OCI-LY1 (cell line): Measurements from ENCODE around the gene EIF3F.

Source experiments
- H2AFZ ChIP-seq: fragments of 200-600 bp; sonication (generic), shearing (Covaris generic); 2 replicates; pipeline ENCODE4 v1.6.0; 2014; ENCODE audit warnings: antibody characterized with exemption, mild to moderate bottlenecking, low read length
- H3F3A ChIP-seq: fragments of 200-600 bp; sonication (generic), shearing (Covaris generic); 2 replicates; pipeline ENCODE4 v1.6.0; 2014; ENCODE audit warnings: mild to moderate bottlenecking, antibody characterized with exemption, low read length, moderate library complexity; ENCODE audit not compliant: insufficient read depth
- H3K27ac ChIP-seq: fragments of 200-600 bp; sonication (generic); 2 replicates; pipeline ENCODE4 v1.5.1; 2014; ENCODE audit warnings: low read length, mixed run types, mild to moderate bottlenecking, low read depth; ENCODE audit not compliant: poor library complexity, severe bottlenecking
- H3K27me3 ChIP-seq: fragments of 200-600 bp; sonication (generic); 2 replicates; pipeline ENCODE4 v1.6.0; 2014; ENCODE audit warnings: antibody characterized with exemption, mild to moderate bottlenecking, low read length, moderate library complexity; ENCODE audit not compliant: insufficient read depth
- H3K36me3 ChIP-seq: fragments of 200-600 bp; sonication (generic); 2 replicates; pipeline ENCODE4 v1.6.1; 2014; ENCODE audit warnings: mild to moderate bottlenecking, antibody characterized with exemption, low read length, moderate library complexity, mixed read lengths; ENCODE audit not compliant: insufficient read depth
- H3K4me1 ChIP-seq: fragments of 200-600 bp; sonication (generic); 2 replicates; pipeline ENCODE4 v1.5.1; 2014; ENCODE audit warnings: mild to moderate bottlenecking, low read length, moderate library complexity; ENCODE audit not compliant: insufficient read depth, severe bottlenecking
- H3K4me2 ChIP-seq: fragments of 200-600 bp; sonication (generic), shearing (Covaris generic); 2 replicates; pipeline ENCODE4 v1.6.1; 2014; ENCODE audit warnings: low read length
- H3K4me3 ChIP-seq: fragments of 200-600 bp; sonication (generic); 2 replicates; pipeline ENCODE4 v1.5.1; 2014; ENCODE audit warnings: low read length, low read depth, mild to moderate bottlenecking, mixed read lengths; ENCODE audit not compliant: poor library complexity, severe bottlenecking
- H3K79me2 ChIP-seq: fragments of 200-600 bp; shearing (Covaris generic); 2 replicates; pipeline ENCODE4 v1.6.1; 2016; ENCODE audit warnings: mixed run types, low read length, mixed read lengths; ENCODE audit not compliant: insufficient read depth
- H3K9ac ChIP-seq: fragments of 200-600 bp; sonication (generic), shearing (Covaris generic); 2 replicates; pipeline ENCODE4 v1.6.1; 2014; ENCODE audit warnings: mild to moderate bottlenecking, low read length, mixed read lengths
- H3K9me2 ChIP-seq: fragments of 200-600 bp; sonication (generic), shearing (Covaris generic); 2 replicates; pipeline ENCODE4 v1.6.1; 2014; ENCODE audit warnings: low read depth, mild to moderate bottlenecking, low read length, mixed read lengths
- H3K9me3 ChIP-seq: fragments of 200-600 bp; shearing (Covaris generic); 2 replicates; pipeline ENCODE4 v1.6.1; 2014; ENCODE audit warnings: low read length, mixed read lengths
- H4K20me1 ChIP-seq: fragments of 200-600 bp; sonication (generic), shearing (Covaris generic); 2 replicates; pipeline ENCODE4 v1.6.0; 2016; ENCODE audit warnings: mild to moderate bottlenecking, low read length; ENCODE audit not compliant: insufficient read depth
- EZH2 ChIP-seq: fragments of 200-600 bp; sonication (generic), shearing (Covaris generic); IDR thresholded peaks from 2 replicates; pipeline ENCODE4 v1.8.0; 2017; ENCODE audit warnings: borderline replicate concordance, mixed run types, mild to moderate bottlenecking, antibody characterized with exemption, low read length, moderate library complexity, mixed read lengths
- TF ChIP-seq, protein P1 (sequence below): fragments of 200-600 bp; sonication (generic), shearing (Covaris generic); IDR thresholded peaks from 2 replicates; pipeline ENCODE4 v1.5.1; 2017; ENCODE audit warnings: mild to moderate bottlenecking, antibody characterized with exemption, low read length, moderate library complexity, mixed read lengths

EIF3F gene

DNA sequence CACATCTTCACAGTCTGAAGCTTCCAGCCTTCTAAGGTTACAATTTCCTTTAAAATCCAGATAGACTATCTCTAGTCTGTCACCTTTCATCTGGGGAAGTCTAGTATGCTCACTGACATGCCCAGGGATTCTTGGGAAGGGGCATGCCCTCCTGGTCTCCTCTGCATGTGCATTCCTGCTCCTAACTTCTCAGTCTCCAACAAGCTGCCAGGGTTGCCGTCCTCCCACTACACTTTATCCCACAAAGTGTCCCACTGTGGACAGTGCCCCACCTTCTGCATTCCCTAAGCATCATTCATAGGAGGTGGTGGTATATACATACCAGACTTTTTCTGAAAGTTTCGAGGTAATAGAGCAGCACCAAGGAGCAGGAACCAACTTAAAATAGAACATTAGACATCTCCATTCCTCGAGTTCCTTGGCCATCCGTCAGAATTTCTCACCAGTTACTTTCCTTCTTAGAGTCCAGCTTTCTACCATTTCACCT lies 28.7 kb downstream of the EIF3F start:
- H3K4me2 ChIP-seq: no peak overlapping the region
- no peak overlapping the region for H2AFZ ChIP-seq
- H4K20me1 ChIP-seq: no peaks in the 10 kb centered on the region
- H3K27ac ChIP-seq: no peak overlapping the region
- H3K79me2 ChIP-seq: no peaks in the 10 kb centered on the region
- H3F3A ChIP-seq: no peaks in the 10 kb centered on the region
- H3K27me3 ChIP-seq: no peaks in the 10 kb centered on the region
- no peak overlapping the region for H3K9ac ChIP-seq
- H3K9me2 ChIP-seq: no peaks in the 10 kb centered on the region
- H3K9me3 ChIP-seq: no peaks in the 10 kb centered on the region
- no peaks in the 10 kb centered on the region for H3K36me3 ChIP-seq
- TF ChIP-seq, protein P1, sequence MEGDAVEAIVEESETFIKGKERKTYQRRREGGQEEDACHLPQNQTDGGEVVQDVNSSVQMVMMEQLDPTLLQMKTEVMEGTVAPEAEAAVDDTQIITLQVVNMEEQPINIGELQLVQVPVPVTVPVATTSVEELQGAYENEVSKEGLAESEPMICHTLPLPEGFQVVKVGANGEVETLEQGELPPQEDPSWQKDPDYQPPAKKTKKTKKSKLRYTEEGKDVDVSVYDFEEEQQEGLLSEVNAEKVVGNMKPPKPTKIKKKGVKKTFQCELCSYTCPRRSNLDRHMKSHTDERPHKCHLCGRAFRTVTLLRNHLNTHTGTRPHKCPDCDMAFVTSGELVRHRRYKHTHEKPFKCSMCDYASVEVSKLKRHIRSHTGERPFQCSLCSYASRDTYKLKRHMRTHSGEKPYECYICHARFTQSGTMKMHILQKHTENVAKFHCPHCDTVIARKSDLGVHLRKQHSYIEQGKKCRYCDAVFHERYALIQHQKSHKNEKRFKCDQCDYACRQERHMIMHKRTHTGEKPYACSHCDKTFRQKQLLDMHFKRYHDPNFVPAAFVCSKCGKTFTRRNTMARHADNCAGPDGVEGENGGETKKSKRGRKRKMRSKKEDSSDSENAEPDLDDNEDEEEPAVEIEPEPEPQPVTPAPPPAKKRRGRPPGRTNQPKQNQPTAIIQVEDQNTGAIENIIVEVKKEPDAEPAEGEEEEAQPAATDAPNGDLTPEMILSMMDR: no peak
- no peak for TF ChIP-seq EZH2
- no peak overlapping the region for H3K4me3 ChIP-seq
- H3K4me1 ChIP-seq: no peaks in the 10 kb centered on the region

DNA sequence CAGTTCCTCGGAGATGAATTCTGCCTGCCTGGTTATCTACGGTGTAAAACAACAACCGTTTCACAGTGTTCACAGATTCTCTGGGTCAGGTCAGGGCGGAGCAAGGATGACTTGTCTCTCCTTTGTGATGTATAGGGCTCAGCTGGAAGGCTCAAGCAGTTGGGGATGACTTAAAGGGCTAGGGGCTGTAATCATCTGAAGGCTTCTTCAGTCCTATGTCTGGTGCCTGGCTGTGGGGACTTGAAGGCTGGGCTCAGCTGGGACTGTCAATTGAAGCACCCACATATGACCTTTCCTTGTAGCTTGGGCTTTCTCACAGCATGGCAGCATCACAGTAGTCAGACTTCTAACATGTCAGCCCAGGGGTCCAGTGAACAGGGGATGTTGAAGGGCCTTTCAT lies 29.3 kb downstream of the EIF3F start:
- Histone ChIP-seq H3K36me3 (no peaks in the 10 kb centered on the region), H3K4me2 (no peak overlapping the region), H3K27ac (no peak overlapping the region), H3K79me2 (no peaks in the 10 kb centered on the region), H3K9me3 (no peaks in the 10 kb centered on the region), H3K9me2 (no peaks in the 10 kb centered on the region), H3K4me1 (no peaks in the 10 kb centered on the region), H3K4me3 (no peak overlapping the region), H4K20me1 (no peaks in the 10 kb centered on the region), H2AFZ (no peak overlapping the region), H3F3A (no peaks in the 10 kb centered on the region), H3K9ac (no peak overlapping the region), H3K27me3 (no peaks in the 10 kb centered on the region)
- TF ChIP-seq EZH2: no peak
- TF ChIP-seq, protein P1: no peak

DNA sequence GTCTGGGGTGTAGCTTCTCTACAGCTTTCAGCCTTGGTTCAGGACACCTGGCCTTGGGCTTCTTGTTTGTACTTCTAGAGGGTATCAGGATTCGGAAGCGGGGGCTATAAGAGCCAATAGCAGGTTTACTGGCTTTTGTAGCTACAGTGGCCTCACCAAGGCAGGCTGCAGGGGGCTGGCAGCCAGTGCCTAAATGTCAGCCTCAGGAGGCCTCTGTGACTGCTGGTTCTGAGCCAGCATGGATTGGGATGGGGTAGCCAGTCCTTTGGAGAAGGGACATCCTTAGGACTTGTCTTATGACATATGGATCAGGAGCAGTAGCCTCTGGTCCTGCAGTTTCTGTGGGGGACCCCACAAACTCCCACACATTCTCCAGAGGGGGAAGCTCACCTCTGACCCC lies 29.9 kb downstream of the EIF3F start:
- Histone ChIP-seq H2AFZ (no peak overlapping the region), H3K9me2 (no peaks in the 10 kb centered on the region), H3F3A (no peaks in the 10 kb centered on the region), H3K79me2 (no peaks in the 10 kb centered on the region), H3K27ac (no peak overlapping the region), H3K4me1 (no peaks in the 10 kb centered on the region), H3K9me3 (no peaks in the 10 kb centered on the region), H3K27me3 (no peaks in the 10 kb centered on the region), H4K20me1 (no peaks in the 10 kb centered on the region), H3K9ac (no peak overlapping the region), H3K4me3 (no peak overlapping the region), H3K4me2 (no peak overlapping the region), H3K36me3 (no peaks in the 10 kb centered on the region)
- TF ChIP-seq, protein P1: no peak
- no peak for TF ChIP-seq EZH2
